Adrenal gland (tissue), 5 donors: Measurements from ENCODE around the gene SERTAD1.

Experiments
- CTCF ChIP-seq, 6 experiments: fragments of 450-650 bp in 4 of 6; fragments of 200-600 bp in 2 of 6; sonication (generic) in 1 of 6; IDR thresholded peaks; 1 replicate in 5 of 6; 2 replicates in 1 of 6; pipeline versions ENCODE4 v1.5.1 to v1.8.0; 2016 to 2021; ENCODE audit warnings: antibody characterized with exemption in 6 of 6, mild to moderate bottlenecking in 2 of 6, moderate library complexity in 1 of 6
- POLR2A ChIP-seq, 2 donors: fragments of 450-650 bp; IDR thresholded peaks; one replicate each; pipeline ENCODE4 v1.6.1; 2017; ENCODE audit warnings: antibody characterized with exemption in 2 of 2, mild to moderate bottlenecking in 2 of 2, moderate library complexity in 1 of 2
- donor health status: DM: no; HTN: no; CAD: no.

GRCh38 chr19:40441719-40442253 lies 16.0 kb upstream of the SERTAD1 start:
- TF ChIP-seq CTCF (IDR thresholded peaks at IDR 0.05) (no peak), POLR2A (IDR thresholded peaks at IDR 0.05) (no peak)
